ENCODE results near the gene FALEC.

Gene FALEC

DNA sequence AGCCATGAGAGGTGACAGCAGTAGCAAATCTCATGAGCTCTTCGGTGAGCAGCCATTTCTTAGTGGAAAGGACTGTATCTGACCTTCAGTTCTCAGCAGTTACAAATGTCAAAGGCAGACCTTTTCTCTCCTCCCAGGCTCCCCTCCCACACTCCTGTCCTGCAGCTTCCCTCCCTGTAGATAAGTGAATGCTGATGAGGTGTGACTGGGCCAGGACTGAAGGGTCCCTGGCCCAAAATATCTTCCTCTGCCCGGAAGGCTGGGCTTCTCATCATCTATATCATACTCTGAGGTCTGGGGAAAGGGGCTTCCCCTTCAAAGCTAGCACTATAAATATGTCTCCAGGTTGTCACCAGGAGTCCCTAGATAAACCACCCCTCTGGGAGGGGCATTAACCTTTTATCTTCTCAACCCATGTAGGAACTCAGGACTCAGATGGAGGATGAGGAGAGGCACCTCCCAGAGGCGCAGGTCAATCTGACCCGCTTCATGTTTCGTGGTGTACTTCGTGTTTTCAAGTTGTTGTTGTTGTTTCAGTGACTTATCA is 30.0 kb downstream of the FALEC start:
- no peak for DNase-seq (ENCODE audit: low read depth)

DNA sequence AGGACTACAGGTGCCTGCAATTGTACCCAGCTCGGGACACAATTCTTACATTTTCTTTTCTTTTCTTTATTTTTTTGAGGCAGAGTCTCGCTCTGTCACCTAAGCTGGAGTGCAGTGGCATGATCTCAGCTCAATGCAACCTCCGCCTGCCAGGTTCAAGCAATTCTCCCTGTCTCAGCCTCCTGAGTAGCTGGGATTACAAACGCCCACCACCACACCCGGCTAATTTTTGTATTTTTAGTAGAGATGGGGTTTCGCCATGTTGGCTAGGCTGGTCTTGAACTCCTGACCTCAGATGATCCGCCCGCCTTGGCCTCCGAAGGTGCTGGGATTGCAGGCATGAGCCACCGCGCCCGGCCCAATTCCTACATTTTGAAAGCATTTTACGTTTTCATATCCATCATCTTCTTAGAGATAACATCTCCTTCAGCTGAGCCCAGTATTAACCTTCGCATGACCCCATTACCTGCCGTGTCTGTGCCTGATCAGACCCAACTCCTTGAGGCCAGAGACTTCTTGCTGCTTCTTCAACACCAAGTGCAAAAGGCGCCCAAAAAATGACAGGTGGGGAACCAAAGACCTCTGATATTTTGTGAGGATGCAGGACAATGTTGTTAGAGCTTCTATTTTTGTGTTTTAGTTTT is 30.9 kb downstream of the FALEC start:
- DNase-seq (ENCODE audit: low read depth), result no peak

DNA sequence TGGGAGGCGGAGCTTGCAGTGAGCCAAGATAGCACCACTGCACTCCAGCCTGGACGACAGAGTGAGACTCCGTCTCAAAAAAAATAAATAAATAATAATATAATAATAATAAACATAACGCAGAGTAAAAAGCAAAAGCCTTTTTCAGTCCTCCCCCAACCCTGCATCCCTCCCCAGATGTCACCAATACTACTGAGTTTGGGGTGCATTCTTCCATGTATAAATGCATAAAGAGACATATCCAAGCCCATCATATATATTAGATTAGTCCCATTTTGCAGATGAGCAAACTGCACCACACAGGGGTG is 32.7 kb downstream of the FALEC start:
- DNase-seq (ENCODE audit: low read depth), result no peak

DNA sequence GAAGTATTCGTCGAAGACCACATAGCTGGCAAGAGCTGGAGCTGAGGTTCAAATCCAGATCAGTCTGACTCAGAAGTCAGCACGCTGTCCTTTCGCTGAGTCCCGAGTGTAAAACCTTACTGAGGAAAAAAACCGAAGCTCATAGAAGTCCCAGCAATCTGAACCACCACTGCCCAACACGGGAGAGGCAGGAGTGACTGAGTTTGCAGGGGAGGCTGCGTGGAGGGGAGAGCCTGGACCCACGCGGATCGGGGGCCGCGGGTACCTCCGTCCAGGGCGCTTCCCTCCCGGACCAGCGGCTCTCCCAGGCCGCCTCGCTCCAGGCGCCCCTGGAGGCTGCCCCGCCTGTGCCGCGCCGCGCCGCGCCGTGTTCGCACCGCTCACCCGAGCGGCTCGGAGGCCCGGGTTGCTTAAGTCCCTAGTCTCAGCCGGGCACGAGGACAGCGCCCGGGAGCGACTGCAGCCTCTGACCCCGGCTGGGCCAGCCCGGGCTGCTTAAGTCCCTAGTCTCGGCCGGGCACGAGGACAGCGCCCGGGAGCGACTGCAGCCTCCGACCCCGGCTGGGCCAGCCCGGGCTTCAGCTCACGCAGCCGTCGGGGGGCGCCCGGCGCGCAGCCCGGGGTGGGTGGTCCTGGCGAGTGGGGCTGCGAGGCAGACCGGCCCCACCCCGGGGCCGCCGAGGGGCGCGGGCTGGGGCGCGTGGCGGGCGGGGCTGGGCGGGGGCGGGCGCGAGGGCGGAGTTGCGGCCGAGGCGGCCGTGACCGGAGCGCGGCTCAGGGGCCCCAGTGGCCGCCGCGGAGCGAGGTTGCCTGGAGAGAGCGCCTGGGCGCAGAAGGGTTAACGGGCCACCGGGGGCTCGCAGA is 33.3 kb downstream of the FALEC start, which contains the start of gene ADAMTSL4:
TSS of gene ADAMTSL4 (plus strand) at position 777 of the 864 bp plus-strand sequence. CDS start 2,881 bp downstream, outside the sequence.
- DNase-seq (ENCODE audit: low read depth), result peak; percentile 82

DNA sequence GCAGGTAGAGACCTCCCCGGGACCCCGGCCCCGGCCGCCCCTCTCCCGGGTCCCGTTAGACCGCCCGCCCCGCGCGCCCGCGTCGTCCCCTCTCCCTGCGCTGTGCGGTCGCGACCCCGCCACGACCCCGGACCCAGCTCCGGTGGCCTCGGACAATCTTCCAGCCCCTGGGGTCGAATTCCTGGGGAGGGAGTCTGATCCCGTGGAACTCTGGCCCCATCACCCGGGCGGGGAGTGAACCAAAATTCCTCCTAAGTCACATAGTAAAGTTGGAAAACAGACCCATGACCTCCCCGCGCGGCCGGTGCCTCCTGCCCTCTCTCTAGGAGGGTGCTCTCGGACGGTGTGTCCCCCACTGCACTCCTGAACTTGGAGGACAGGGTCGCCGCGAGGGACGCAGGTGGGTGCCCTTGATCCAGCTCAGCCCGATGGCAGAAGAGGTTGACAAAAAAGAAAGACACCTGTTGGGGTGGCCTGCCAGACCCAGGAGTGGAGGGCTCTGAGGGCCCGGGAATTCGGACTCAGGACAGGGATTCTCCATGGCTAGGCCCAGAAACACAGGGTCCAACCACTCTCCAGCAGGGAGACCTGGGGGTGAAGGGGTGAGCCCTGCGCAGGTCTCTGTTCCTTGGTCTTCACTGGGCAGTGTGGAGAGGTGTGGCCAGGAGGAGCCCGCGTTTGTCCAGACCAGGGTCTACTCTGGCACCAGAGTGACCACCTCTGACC is 34.1 kb downstream of the FALEC start:
- peak; percentile 48 for DNase-seq (ENCODE audit: low read depth)

DNA sequence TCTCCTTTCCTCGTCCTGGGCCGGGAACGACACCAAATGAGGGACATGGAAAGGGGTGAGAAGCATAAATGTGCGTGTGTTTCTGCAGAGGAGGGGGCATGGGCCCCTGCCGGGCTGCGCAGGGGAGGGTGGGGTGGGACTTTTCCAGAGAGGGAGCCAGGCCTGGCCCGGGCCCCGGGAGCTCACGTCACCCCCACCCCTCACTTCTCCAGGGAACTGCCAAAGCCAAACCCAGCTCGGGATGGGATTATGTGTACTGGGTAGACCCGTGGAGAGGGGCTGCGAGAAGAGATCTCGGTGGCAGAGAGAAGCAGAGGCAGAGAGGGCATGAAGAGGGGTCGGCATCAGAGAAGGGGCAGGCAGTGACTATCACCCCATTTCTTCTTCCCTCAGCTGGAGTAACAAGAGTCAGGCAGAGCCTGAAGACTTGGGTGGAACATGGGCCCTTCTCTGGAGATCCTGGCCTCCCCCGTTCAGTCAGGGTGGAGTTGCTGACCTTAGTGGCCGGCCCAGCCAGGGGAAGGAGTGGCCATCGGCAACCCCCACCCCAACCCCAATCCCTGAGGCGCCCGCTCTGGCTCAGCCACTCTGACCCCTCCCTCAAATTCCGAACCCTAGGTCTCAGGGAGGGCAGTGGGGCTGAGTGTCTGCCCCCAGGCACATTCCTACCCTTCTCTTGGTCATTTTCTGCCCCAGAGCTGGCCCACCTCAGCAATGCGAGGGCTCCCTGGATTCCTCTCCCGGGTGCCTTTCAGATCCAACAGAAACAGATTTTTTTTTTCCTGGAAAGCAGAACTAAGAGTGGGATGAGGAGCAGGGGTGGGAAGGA is 34.9 kb downstream of the FALEC start:
- peak; percentile 75 for DNase-seq (ENCODE audit: low read depth)

DNA sequence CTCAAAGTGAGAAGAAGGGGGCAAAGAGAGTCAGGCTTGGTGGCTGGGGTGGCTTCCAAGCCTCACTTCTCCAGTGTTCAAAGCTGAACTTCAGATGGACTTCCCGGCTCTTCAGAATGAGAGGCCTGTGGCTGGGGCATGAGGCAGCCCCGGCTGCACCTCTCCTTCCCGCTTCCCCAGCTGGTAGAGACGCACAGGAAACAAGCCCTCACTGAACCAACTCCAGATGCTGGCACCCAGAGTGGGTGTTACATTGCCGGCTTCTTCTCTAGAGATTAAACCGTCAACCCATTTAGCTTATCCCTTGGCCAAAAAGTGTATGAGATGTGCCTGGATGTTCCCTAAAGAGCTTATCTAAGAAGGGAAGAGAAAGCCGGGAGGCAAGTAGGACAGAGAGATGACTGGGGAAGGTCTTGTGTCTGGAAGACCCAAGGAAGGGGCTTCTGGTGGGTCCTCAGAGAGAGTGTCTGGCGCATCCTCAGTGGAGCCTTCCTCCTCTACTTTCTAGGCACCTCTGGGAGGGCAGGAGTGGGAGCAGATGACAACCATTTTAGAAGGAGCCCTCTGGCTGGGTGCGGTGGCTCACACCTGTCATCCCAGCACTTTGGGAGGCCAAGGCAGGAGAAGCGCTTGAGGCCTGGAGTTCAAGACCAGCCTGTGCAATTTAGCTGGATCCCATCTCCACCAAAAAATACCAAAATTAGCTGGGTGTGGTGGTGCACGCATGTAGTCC is 35.7 kb downstream of the FALEC start:
- DNase-seq (ENCODE audit: low read depth), result peak; percentile 59

DNA sequence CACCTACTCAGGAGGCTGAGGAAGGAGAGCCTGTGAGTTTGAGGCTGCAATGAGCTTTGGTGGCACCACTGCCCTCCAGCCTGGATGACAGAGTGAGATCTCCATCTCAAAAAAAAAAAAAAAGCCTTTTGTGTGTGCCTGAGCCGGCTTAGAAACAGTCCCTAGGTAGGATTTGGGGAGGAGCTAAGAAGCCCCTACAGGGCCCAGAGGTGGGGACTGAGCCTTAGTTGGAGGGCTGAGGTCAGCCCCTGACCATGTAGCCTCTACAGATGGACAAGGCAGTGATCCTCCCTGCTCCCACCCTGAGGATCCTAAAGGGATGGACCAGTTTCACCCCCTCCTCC is 36.2 kb downstream of the FALEC start:
- DNase-seq (ENCODE audit: low read depth), result no peak

DNA sequence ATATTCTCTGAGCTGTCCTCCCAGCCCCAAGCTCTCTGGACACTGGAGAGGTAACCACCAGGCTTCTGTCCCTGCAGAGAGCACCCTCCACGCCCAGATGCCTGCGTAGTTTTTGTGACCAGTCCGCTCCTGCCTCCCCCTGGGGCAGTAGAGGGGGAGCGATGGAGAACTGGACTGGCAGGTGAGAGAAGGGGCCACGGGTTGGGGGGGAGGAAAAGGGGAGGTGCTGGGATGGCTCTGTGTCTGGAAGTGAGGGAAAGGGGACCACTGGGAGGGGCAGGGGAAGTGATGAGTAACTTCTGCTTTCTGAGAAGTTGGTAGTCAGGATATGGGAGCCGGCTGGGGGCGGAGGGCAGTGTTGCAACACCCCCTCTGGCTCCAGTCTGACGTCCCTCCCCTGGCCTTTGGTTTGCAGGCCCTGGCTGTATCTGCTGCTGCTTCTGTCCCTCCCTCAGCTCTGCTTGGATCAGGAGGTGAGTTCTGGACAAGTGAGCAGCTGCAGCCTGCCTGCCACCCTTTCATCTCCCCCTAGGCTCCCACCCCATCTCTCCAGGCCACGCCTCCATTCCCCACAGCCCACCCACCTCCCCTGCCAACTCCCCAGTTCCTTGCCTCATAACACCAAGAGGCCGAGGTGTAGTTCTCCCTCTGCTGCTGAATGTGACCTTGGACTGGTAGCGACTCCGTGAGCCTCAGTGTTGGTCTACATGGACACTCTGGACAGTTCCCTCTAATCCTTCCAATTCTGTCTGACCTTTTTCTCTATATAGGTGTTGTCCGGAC is 36.8 kb downstream of the FALEC start:
- DNase-seq (ENCODE audit: low read depth), result peak; percentile 93

DNA sequence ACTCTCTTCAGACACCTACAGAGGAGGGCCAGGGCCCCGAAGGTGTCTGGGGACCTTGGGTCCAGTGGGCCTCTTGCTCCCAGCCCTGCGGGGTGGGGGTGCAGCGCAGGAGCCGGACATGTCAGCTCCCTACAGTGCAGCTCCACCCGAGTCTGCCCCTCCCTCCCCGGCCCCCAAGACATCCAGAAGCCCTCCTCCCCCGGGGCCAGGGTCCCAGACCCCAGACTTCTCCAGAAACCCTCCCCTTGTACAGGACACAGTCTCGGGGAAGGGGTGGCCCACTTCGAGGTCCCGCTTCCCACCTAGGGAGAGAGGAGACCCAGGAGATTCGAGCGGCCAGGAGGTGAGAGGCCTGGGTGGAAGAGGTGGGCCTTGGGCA is 37.3 kb downstream of the FALEC start:
- no peak for DNase-seq (ENCODE audit: low read depth)

DNA sequence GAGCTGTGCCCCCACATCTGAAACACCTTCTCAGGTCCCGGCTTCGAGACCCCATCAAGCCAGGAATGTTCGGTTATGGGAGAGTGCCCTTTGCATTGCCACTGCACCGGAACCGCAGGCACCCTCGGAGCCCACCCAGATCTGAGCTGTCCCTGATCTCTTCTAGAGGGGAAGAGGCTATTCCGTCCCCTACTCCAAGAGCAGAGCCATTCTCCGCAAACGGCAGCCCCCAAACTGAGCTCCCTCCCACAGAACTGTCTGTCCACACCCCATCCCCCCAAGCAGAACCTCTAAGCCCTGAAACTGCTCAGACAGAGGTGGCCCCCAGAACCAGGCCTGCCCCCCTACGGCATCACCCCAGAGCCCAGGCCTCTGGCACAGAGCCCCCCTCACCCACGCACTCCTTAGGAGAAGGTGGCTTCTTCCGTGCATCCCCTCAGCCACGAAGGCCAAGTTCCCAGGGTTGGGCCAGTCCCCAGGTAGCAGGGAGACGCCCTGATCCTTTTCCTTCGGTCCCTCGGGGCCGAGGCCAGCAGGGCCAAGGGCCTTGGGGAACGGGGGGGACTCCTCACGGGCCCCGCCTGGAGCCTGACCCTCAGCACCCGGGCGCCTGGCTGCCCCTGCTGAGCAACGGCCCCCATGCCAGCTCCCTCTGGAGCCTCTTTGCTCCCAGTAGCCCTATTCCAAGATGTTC is 38.0 kb downstream of the FALEC start:
- DNase-seq (ENCODE audit: low read depth), result no peak

DNA sequence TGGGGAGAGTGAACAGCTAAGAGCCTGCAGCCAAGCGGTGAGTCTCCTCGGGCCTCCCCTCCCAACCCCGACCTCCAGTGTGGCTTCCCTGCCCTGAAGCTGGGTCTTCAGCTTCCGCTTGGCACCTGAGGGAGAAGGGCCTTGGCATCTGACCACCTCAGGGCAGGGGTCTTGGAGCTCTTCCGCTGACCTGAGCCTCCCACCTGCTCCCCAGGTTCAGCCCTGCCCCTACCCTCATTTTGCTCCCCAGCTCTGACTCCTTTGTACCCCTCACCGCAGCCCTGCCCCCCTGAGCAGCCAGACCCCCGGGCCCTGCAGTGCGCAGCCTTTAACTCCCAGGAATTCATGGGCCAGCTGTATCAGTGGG is 38.5 kb downstream of the FALEC start:
- DNase-seq (ENCODE audit: low read depth), result no peak

DNA sequence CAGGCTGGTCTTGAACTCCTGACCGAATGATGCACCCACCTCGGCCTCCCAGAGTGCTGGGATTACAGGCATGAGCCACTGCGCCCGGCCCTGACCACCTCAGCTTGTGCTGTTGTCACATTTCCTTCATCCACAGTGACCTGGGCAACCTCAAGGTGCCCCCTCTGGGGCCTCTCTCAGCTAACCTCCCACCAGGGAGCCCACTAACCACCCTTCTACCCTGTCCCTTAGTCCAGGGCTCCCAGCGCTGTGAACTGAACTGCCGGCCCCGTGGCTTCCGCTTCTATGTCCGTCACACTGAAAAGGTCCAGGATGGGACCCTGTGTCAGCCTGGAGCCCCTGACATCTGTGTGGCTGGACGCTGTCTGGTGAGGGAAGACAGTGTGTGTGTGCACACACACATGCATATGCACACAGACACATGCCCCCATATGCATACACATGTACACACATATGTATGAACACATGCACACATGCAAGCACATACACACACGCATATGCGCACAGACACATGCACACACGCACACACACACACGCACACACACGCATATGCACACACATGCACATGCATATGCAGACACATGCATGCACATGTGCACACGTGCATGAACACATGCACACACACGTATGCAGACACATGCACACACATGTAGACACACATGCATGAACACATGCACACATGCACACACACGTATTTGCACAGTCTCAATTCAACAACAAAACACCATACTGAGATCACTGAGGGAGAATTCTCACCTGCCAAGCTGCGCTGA is 39.8 kb downstream of the FALEC start:
- no peak for DNase-seq (ENCODE audit: low read depth)

DNA sequence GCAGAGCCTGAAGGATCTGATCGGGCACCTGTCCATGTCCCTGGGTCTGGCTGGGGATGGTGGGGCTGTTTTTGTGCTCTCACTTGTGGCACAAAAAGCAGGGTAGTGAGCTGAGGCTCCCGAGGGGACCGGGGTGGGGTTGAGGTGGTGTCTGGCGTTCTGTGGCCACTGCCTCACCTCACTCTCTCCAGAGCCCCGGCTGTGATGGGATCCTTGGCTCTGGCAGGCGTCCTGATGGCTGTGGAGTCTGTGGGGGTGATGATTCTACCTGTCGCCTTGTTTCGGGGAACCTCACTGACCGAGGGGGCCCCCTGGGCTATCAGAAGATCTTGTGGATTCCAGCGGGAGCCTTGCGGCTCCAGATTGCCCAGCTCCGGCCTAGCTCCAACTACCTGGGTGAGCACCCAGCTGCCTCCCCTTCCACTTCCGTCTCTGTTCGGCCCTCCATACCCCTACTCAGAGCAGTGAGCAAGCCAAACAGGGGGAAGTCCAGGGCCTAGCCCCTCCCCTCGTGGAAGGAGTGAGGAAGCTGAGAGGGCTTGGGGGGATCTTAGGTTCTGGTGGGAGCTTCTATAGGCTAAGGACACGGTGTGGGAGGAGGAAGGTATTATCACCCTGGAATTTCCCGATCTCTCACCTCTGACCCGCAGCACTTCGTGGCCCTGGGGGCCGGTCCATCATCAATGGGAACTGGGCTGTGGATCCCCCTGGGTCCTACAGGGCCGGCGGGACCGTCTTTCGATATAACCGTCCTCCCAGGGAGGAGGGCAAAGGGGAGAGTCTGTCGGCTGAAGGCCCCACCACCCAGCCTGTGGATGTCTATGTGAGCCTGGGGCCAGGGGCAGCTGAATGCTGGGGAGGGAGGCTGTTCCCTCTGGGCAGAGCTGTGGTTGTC is 40.7 kb downstream of the FALEC start:
- DNase-seq (ENCODE audit: low read depth), result no peak

DNA sequence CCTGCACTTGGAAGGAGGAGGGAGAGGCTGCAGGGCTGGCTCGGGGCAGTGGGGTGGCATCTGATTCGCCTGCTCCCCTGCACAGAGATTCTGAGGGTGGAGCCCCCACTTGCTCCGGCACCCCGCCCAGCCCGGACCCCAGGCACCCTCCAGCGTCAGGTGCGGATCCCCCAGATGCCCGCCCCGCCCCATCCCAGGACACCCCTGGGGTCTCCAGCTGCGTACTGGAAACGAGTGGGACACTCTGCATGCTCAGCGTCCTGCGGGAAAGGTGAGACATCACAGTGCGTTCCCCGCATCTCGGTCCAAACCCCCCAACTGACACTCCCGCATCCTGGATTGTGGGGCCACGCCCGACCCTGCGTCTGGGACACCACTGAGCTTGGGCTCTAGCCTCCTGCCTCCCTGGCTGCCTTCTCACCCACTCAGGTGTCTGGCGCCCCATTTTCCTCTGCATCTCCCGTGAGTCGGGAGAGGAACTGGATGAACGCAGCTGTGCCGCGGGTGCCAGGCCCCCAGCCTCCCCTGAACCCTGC is 41.6 kb downstream of the FALEC start:
- no peak for DNase-seq (ENCODE audit: low read depth)

DNA sequence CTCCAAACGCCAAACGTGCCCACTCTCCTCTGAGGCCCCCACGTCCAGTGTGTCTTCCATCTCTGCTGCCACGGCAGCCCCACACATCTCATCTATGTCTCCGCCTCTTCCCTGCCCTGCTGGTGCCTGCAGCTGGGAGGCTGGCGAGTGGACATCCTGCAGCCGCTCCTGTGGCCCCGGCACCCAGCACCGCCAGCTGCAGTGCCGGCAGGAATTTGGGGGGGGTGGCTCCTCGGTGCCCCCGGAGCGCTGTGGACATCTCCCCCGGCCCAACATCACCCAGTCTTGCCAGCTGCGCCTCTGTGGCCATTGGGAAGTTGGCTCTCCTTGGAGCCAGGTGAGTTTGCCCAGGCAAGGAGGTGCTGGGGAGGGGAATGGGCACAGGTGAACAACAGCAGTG is 42.3 kb downstream of the FALEC start:
- no peak for DNase-seq (ENCODE audit: low read depth)

DNA sequence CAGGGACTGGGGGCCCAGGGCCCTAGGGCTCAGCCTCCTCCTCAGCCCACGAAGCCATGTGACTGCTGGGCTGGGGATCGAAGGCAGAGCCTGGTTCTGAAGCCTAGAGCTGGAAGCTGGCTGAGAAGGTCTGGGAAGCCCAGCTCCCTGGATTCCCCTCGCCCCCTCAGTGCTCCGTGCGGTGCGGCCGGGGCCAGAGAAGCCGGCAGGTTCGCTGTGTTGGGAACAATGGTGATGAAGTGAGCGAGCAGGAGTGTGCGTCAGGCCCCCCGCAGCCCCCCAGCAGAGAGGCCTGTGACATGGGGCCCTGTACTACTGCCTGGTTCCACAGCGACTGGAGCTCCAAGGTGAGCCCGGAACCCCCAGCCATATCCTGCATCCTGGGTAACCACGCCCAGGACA is 42.8 kb downstream of the FALEC start:
- DNase-seq (ENCODE audit: low read depth), result no peak
